HG03064 (cell line): Measurements from ENCODE around the gene TRMT1.

ENCODE experiments used
- ATAC-seq: cut with Tn5 transposase; IDR thresholded peaks from one replicate; pipeline ENCODE4 v1.9.1; 2021; ENCODE audit warnings: low read depth; ENCODE audit not compliant: unreplicated experiment

TRMT1 gene

DNA sequence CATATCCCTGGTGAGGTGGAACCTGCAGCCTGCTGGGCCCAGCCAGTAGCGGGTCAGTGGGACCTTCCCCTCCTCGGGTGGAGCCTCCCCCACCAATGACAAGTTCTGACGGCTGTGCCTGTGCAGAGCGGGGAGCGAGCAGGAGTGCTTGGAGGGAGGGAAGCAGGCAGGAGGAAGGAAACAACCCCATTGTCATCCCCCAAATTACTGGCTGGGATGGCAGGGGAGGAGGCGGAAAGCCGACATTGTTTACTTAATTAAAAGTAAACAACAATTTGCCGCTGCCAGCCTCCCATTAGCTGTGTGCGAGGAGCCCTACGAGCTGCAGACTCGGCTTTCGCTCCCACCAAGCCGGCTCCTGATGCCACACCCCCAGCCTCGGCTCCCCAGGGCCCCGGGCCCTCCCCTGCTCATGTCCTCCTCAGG lies 59.4 kb downstream of the TRMT1 start:
- ATAC-seq, result no peak

GRCh38 chr19:13056052-13056660 lies 60.4 kb downstream of the TRMT1 start:
- ATAC-seq, result no peak

GRCh38 chr19:13055213-13056051 lies 61.1 kb downstream of the TRMT1 start:
- ATAC-seq, result no peak
